ENCODE results near the gene CAT. TPM values are rescaled to one million over a fixed set of nuclear protein-coding genes. Genes with fewer than 3 reads are reported as not detected.

CAT gene
- total RNA-seq, 1 experiment from 2014 or later = 65.9 TPM

DNA sequence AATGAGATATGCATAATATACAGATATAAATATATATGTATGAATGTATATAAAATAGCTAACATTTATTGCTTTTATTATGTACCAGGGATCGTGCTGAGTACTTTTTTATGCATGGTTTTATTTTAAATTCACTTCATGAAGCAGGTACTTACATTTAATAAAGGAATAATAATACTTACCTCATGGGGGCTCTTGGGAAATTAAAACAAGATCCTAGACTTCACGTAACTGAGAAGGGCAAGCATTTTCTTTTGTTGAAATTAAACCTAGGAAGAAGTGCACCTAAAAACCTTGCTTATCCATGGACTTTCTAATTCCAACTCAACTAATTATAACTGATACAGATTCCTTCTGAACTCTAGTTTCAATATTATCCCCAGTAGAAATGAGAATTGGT is 40.9 kb upstream of the CAT start:
- BruUV-seq (replicated peaks) = no TSS peak
- ATAC-seq = no peak
- Histone ChIP-seq H3K9me3 (ENCODE audit: control insufficient read depth, insufficient read depth, low read depth, low read length) (peaks cover 6% of the 10 kb centered on the region; the same call in 1 of the 2 replicates), H3K4me3 (ENCODE audit: low read depth in 2 of 2, low read length in 2 of 2) (no peak overlapping the region), H3K4me1 (ENCODE audit: control insufficient read depth, insufficient read depth, low read length) (no peaks in the 10 kb centered on the region), H3K27ac (ENCODE audit: low read length) (no peak overlapping the region), H3K27me3 (ENCODE audit: control insufficient read depth, insufficient read depth, low read length) (no peaks in the 10 kb centered on the region), H3K36me3 (ENCODE audit: control insufficient read depth, insufficient read depth, low read length) (no peaks in the 10 kb centered on the region)
- TF ChIP-seq TCF7L2 (IDR thresholded peaks at IDR 0.05; ENCODE audit: low read depth, low read length) = no peak
- TF ChIP-seq, protein P1, sequence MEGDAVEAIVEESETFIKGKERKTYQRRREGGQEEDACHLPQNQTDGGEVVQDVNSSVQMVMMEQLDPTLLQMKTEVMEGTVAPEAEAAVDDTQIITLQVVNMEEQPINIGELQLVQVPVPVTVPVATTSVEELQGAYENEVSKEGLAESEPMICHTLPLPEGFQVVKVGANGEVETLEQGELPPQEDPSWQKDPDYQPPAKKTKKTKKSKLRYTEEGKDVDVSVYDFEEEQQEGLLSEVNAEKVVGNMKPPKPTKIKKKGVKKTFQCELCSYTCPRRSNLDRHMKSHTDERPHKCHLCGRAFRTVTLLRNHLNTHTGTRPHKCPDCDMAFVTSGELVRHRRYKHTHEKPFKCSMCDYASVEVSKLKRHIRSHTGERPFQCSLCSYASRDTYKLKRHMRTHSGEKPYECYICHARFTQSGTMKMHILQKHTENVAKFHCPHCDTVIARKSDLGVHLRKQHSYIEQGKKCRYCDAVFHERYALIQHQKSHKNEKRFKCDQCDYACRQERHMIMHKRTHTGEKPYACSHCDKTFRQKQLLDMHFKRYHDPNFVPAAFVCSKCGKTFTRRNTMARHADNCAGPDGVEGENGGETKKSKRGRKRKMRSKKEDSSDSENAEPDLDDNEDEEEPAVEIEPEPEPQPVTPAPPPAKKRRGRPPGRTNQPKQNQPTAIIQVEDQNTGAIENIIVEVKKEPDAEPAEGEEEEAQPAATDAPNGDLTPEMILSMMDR (IDR thresholded peaks at IDR 0.05) = no peak
- TF ChIP-seq POLR2AphosphoS5 (IDR thresholded peaks at IDR 0.05; ENCODE audit: low read depth, low read length) = no peak
- TF ChIP-seq REST (IDR thresholded peaks at IDR 0.05; ENCODE audit: insufficient read depth in 1 of 2, low read depth in 2 of 2, low read length in 1 of 2) = no peak
- TF ChIP-seq SIN3A (IDR thresholded peaks at IDR 0.05; ENCODE audit: borderline replicate concordance, insufficient read depth, low read depth, low read length) = no peak
- no peak for DNase-seq (ENCODE audit: low read depth, low spot score)
- POLR2A ChIA-PET = no interaction called here
- CTCF ChIA-PET = no interaction called here
- intact Hi-C loops (cut with micrococcal nuclease; ENCODE audit: unreplicated experiment) = no loop called here
- in situ Hi-C loops (cut with HindIII; ENCODE audit: low pct_unique_long_range_greater_than_20kb, low sequenced_read_pairs) = no loop called here

DNA sequence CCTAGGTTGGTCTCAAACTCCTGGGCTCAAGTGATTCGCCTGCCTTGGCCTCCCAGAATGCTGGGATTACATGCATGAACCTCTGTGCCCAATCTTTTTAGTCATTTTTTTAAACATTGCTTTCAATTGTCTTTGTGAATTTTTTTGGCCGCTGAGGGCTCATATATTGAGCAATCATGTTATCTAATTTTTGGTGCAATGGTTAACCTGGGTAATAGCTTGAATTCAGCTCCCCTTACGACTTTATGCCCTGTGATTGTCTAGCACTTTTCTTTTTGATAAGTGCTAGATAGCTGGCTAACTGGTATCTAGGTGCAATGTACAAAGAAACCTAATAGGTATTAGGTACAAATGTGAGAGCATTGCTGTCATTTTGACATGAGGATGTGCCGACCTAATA is 35.3 kb upstream of the CAT start:
- no peak for ATAC-seq
- intact Hi-C loops (cut with micrococcal nuclease; ENCODE audit: unreplicated experiment) = no loop called here

More for the DNA sequence above, 35.3 kb upstream of the CAT start:
- POLR2A ChIA-PET = no interaction called here
- no peak for DNase-seq (ENCODE audit: low read depth, low spot score)
- no peaks in the 10 kb centered on the region; the same call in 1 of the 2 replicates for H3K4me1 ChIP-seq (ENCODE audit: control insufficient read depth, insufficient read depth, low read length)
- CTCF ChIA-PET = interaction anchor here (0.5 to 0.7 kb wide), 2 partner anchors 24 to 107 kb away, joined by 3 read pairs; no protein-coding TSS in a partner anchor
- no peak for TF ChIP-seq POLR2AphosphoS5 (IDR thresholded peaks at IDR 0.05; ENCODE audit: low read depth, low read length)
- TF ChIP-seq TCF7L2 (IDR thresholded peaks at IDR 0.05; ENCODE audit: low read depth, low read length) = no peak
- no peak for TF ChIP-seq REST (IDR thresholded peaks at IDR 0.05; ENCODE audit: insufficient read depth in 1 of 2, low read depth in 2 of 2, low read length in 1 of 2)
- no peak for TF ChIP-seq SIN3A (IDR thresholded peaks at IDR 0.05; ENCODE audit: borderline replicate concordance, insufficient read depth, low read depth, low read length)
- TF ChIP-seq, protein P1 (IDR thresholded peaks at IDR 0.05) = no peak
- no TSS peak for BruUV-seq (replicated peaks)
- H3K27ac ChIP-seq (ENCODE audit: low read length) = no peak overlapping the region
- no peaks in the 10 kb centered on the region for H3K9me3 ChIP-seq (ENCODE audit: control insufficient read depth, insufficient read depth, low read depth, low read length)
- in situ Hi-C loops (cut with HindIII; ENCODE audit: low pct_unique_long_range_greater_than_20kb, low sequenced_read_pairs) = no loop called here
- no peaks in the 10 kb centered on the region for H3K27me3 ChIP-seq (ENCODE audit: control insufficient read depth, insufficient read depth, low read length)
- no peak overlapping the region for H3K4me3 ChIP-seq (ENCODE audit: low read depth in 2 of 2, low read length in 2 of 2)
- no peaks in the 10 kb centered on the region for H3K36me3 ChIP-seq (ENCODE audit: control insufficient read depth, insufficient read depth, low read length)
